GM19025 (cell line): ENCODE measurements around the gene FYN.

Experiments
- ATAC-seq: cut with Tn5 transposase; IDR thresholded peaks from one replicate; pipeline ENCODE4 v1.9.1; 2021; ENCODE audit warnings: mild to moderate bottlenecking, low read depth, moderate library complexity; ENCODE audit not compliant: unreplicated experiment

Gene FYN

DNA sequence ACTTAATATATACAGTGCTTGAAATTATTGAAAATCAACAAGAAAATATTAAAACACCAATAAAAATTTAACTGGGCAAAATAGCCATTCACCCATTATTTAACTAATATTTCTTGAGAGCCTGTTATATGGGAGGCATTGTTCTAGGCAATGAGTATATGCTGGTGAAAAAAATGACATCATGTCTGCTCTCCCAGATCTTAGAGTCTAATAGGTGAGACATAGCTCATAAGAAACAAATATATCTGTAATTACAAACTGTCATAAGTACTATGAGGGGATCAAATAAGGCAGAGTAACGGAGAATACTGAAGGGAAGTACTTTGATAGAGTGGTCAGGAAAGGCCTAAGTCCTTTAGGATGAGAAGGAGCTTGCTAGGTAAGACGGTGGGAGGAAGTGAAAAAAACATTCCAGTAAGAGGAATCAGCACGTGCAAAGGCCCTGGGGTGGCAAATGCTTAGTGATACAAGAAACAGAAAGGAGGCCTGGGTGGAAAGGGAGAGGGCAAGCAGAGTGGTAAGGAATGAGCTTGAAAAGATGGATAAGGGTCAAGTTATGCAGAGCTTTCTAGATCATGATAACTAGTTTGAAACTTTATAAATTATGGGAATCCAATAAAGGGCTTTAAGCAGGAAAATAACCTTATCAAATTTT lies 12.2 kb upstream of the FYN start:
- ATAC-seq = no peak

DNA sequence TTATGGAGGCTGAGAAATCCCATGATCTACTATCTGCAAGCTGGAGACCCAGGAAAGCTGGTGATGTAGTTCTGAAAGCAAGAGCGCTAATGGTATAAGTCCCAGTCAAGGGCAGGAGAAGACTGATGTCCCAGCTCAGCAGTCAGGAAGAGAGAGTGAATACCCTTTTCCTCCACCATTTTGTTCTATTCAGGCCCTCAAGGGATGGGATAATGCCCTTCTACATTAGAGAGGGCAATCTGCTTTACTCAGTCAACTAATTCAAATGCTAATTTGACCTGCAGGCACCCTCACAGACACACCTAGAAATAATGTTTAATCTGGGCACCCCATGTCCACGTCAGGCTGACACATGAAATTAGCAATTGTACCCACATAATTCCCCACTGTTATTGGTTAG lies 10.8 kb upstream of the FYN start:
- no peak for ATAC-seq

DNA sequence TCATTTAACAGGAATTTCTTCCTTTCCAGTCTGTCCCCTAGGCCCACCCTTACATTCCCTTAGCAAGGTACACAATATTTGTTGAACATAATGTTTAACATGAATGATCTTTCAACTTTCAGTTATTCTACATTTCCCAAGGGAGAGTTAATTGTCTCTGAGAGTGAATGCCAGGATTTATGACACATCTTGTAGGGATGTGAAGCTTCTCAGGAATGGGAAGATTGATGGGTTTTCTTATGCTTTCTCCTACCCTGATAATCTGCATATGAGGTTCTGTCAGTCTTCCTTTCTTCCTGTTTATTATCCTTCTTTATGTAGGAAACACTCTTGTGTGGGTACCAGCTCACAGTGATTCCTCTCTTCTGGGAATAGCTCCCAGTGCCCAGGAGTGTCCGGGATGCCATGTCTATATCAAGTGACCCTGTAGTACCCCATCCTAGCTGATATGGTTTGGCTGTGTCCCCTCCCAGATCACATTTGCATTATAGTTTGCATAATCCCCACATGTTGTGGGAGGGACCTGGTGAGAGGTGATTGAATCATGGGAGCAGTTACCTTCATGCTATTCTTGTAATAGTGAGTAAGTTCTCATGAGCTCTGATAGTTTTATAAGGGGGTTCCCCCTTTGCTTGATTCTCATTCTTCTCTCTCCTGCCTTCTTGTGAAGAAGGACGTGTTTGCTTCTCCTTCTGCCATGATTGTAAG lies 7.1 kb upstream of the FYN start:
- ATAC-seq = no peak

DNA sequence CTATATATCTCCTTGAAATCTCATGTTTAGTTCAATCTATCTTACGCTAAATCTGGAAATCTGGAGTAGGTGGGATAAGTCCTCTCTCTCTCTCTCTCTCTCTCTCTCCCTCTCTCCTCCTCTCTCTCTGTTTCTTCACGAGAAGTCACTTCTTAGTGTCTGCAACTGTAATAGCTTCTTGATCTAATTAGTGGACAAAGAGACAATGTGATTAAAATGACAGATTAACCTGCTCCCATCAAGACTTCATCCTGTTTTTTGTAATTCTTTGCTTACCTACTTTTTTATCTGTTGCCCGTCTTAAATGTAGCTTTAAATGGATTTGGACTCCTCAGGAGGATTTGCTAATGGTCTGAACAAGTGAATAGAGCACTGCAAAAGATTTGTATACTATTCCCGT lies 2.5 kb upstream of the FYN start:
- no peak for ATAC-seq

DNA sequence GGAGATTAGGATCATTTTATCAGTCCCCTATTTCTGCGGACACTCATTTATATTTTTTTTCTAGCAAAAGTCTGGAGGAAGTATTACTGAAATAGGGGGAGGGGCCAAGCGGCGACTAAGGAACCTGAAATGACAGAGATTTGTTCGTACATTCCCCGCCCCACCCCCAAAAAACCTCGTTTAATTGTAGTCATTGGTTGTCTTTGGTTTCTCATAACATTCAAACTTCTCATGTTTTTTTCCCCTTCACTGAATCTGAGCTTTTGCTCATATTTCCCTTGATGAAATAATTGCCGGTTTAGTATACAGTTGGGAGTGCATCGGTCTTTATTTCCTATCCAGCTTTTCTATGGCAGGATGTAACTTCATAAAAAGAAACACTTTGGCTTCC lies 768 bp upstream of the FYN start:
- ATAC-seq = no peak

DNA sequence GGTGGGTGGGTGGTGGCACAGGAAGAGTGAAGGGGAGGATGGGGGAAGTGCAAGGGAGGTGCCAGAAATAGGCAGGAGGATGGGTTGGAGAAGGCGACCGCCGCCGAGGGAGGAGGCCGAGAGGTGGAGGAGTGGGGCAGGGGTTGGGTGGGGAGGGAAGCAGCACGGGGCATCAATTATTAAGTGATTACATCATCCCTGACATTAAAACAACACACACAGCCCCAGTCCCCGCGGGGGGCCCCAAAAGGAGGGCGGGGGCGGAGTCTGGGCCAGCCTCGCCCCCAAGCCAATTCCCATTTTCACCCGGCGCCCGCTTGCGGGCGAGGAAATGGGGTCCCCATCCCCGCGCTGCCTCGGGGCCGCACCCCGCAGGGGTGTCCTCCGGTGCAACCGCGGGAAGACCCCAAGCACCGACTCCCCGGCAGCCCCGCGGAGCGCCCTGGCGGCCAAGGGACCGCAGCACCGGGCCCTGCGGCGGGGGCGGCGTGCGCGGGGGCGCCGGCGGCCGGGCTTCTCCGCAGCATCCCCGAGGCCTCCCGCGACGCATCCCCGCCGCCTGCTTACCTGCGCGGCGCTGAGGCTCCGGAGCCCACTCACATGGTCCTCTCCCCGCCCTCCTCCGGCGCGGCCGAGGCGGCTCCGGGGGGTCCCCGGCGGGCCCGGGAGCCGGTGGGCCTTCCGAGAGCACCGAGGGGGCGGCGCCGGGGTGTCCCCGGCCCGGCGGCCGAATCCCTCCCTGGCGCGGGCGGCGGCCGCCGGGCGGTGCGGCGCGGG lies 663 bp downstream of the FYN start:
- ATAC-seq = peak; percentile 18

DNA sequence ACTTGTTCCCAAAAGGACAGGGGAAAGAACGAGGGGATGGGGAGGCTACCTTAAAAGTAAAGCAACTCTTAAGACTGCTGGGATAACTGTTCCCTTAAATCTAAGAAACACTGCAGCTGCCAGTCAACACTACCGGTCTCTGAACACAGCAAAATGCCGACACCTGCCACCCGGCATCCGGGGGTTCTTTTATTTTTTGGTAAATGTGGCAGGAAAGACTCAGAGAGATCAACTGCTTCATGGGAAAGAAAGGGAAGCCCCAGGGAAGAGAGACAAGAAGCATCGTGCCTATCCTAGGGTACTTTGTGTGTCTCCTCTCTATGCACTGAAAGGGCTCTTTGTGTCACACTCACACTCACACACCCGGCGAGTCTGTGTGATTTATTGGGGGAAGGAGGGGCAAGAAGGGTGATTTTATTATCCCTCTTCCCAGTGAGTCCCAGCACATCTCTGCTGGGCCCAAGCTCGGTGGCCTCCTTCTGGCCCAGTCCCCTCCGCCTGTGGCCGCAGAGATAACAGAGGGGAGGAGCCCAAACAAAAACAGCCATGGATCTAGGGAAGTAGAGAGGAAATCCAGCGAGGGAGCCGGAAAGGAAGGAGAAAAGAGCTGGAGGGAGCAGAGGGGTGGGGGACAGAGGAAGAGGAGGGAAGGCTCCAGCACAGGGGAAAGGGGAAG lies 1.4 kb downstream of the FYN start:
- ATAC-seq = no peak

DNA sequence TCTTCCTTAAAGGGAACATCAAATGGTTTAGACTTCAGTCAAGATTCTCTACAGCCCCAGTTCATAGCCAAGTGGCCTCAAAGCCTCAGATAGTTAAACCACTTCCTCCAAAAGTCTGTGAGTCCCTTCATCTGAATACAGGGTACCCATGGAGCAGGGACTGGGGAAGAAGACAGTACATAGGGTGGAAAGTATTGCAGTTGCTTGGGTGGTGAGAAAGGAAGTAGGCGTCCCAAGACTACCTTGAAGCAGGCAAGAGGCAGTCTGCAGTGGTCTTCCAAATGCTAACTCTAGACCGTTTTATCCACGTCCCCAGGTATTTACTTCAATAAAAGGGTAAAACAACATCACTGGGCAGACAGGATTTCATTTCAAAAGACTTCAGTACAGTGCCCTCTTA lies 2.0 kb downstream of the FYN start:
- no peak for ATAC-seq

DNA sequence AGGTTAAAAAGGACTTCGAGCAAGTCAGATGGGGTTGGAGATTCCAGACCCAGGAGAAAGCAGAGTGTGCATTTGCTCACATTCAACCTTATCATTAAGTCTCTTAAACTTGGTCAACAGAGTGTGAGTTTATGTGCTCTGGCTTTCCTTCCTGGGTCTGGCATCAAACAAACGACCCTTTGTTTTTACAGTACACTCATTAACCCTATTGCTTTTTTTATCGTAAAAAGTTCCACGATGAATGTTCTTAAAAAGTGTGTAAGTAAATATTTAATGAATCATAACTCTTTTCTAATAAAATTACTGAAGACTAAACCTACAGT lies 2.5 kb downstream of the FYN start:
- no peak for ATAC-seq

DNA sequence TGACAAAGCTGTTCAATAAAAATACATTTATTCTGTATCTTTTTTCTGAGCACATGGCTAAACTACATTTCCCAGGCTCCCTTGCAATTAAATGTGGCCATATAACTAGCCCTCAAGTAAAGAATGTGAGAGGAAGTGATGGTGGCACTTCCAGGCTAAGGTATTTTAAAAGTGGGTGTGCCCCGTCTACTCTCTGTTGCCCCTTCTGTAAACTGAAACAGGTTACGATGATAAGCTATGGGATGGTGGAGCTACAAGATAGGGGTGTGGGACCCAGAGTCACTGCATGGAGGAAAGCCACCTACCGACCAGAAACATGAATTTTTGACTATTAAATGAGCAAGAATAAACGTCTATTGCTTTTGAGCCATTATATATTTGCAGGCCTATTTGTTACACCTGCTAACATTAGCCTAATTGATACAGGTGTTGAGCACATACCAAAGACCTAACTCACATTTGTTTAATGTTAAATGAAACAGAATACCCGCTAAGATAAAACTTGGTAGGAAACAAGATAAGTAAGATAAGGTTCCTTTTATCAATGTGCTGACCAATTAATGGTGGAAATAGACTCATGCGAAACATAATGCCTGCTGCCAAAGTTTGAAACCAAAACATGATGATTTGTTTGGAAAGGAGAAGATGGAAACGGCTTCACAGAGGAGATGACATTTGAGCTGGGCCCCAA lies 3.1 kb downstream of the FYN start:
- ATAC-seq = no peak

DNA sequence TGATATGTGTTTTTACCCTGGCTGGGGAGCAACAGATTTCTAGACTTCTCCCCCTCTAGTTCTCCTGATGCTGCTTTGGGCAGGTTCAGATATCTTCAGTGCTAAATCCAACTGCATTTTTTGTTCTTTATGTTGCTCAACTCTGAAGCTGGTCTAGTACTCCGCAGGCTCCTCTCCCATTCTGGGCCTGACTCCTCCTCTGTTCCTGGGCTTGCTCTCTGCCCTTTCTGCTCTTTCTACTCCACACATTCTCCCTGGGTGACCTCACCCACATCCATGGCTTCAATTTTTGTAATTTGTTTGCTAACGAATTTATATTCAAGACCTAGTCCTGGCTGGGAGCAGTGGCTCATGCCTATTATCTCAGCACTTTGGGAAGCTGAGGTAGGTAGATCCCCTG lies 6.4 kb downstream of the FYN start:
- ATAC-seq = no peak

DNA sequence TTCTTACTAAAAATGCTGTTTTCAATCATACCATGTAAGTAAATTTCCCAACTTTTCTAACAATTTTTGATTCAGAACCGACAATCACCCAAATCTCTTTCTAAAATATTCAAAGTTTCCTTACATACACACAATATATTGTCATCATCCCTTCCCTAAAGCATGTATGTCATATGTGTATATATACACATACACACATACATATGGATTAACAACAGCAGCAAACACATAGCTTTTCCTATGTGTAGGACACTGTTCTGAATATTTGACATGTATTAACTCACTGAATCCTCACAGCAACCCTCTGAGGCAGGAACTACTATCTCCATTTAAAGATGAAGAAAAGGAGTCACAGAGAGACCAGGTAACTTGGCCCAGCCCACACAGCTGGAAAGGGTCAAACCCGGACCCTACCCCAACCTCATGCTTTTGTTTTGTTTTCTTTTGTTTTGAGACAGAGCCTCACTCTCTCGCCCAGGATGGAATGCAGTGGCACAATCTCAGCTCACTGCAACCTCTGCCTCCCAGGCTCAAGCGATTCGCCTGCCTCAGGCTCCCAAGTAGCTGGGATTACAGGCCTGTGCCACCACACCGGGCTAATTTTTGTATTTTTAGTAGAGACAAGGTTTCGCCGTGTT lies 7.2 kb downstream of the FYN start:
- ATAC-seq = no peak

DNA sequence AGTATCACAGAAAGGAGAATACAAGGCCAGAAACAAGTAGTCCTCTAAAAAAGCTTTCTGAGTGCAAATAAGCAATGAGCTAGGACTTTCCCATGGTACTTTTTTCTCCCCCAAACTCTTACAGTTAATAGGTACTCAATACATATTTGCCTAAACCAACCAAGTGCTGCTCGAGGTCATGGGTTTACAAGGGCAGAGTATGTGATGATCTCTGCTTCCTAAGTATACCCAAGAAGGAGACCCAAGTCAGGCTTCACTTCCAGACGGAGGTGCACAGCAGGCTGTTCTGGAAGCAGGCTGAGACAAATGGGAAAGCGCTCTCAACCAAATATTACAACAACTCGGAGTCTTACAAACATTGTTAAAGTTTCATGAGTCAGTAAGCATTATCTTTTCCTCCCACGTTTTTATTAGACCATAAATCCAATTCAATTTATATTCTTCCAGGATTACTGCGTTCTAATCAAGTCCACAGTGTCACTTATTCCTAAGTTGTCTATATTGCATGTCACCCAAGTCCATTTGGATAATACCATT lies 8.1 kb downstream of the FYN start:
- ATAC-seq = no peak

DNA sequence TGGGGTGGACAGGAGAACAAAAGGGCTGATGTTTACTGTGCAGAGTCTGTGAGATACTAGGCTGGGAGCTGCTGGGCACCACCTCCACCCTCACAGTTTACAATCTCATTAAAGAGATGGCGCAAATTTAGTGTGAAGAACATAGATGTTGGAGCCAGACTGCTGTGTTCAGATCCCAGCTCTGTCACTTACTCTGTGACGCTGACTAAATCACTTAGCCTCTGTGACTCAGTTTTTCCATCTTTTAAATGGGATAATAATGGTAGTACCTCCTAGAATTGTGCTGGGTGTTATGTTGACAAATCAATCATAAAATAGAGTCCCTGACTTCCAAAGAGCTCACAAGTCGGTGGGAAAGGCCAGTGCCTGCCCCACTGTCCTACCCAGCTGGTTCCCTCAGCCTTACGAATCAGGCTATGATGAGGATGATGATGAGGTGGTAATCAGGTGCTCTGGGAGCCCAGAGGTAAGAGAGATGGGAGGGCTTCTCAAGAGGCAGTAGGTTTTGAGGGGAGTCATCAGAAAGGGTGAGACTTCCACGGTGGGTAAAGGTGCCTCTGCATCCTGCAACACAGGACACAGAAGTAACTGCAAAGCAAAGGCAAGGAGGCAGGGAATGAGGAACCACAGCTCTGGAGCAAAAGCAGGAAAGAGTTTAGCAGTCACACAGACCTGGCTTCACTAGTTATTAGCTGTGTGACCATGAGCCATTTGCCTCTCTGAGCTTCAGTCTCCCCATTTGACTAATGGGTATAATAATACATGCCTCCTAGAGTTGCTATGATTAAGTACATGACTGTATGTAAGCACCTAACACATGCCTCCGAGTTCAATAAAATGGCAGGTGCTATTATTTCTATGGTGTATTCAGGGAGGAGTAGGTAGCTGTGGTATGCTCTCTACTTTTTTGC lies 8.9 kb downstream of the FYN start:
- ATAC-seq = no peak

DNA sequence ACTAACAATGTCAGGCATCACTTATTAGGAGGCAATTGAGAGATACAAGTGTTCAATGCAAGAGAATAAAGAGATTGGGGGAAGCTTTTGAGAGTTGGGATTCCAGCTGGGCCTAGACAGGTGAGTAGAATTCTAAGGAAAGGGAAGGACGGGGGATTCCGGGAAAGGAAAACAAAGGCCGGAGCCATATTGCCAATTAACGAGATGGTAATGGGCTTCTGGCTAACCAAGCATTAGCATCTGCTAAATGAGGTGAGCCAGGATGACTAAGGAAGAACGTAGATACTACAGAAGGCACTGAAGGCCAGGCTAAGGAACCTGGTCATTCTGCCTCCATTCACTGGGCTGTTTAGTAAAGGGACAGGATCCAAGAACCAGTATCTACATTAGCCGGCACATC lies 10.5 kb downstream of the FYN start:
- ATAC-seq = no peak

DNA sequence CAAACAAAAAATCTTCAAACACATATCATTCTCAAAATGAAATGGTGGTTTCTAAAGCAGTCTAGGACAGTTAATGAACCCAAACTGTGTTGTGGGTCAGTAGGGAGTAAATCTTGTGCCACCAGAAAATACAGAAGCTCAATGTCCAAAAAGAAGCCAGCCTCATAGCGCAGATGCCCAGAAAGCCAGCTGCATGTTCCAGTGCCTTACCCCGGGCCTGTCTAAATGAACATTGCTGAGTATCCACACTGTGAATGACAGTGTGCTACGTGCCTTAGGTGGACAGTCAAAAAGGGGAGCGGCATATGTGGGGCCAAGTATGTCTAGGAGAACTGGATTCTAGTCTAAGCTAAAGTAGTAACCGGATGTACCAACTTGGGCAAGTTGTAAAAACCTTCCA lies 10.9 kb downstream of the FYN start:
- ATAC-seq = no peak

DNA sequence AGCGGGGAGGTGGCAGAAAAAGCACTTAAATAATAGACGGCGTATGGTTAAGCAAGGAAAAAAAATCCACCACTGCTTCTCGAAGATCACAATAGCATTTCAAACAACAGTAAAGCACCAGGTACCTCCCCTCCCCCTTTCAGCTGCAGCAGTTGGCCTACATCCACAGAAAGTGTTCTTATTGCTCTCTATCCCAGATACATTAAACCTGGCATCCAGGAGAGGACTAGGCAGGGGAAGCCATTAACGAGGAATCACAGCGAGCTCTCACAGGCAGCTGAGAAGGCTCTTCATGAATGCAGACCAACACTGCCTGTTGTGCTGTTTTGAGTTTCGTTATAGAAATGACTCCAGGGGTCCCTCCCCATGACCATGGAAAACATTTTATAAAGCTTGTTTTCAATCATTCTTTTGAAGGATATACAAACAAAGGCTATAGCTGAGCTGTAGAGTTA lies 11.8 kb downstream of the FYN start:
- ATAC-seq = no peak

DNA sequence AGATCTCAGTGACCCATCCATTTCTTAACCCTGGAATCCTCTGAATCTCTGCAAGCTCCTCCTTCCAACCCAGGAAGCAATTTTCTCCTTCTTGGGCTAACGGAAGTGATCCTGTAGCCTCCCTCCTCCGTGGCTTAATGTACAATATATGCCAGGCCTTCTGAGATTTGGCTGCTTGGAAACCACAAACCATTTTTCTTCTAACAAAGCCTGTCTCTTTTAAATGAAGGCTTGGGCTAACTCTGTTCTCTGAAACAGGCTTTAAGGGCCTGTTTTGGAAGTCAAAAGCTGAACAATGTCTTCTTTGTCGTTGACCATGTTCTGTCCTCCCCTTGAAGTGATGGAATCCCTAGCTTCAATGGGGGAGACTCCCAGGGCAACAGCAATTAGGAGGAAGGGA lies 14.9 kb downstream of the FYN start:
- ATAC-seq = no peak
